NB4 (cell line): ENCODE measurements around the gene BORCS8.

Experiments used
- CTCF ChIP-seq: IDR thresholded peaks from one replicate; pipeline ENCODE4 v1.5.1; 2012; ENCODE audit warnings: low read depth, low read length
- MYC ChIP-seq: IDR thresholded peaks from 2 replicates; pipeline ENCODE4 v1.6.1; 2011; ENCODE audit warnings: low read depth, low read length
- POLR2A ChIP-seq: IDR thresholded peaks from 2 replicates; pipeline ENCODE4 v1.6.1; 2011; ENCODE audit warnings: mild to moderate bottlenecking; ENCODE audit not compliant: insufficient read length; ENCODE audit errors: extremely low read depth
- TF ChIP-seq, protein P1 (sequence below): IDR thresholded peaks from 2 replicates; pipeline ENCODE4 v1.6.1; 2011; ENCODE audit warnings: low read depth, low read length

DNA sequence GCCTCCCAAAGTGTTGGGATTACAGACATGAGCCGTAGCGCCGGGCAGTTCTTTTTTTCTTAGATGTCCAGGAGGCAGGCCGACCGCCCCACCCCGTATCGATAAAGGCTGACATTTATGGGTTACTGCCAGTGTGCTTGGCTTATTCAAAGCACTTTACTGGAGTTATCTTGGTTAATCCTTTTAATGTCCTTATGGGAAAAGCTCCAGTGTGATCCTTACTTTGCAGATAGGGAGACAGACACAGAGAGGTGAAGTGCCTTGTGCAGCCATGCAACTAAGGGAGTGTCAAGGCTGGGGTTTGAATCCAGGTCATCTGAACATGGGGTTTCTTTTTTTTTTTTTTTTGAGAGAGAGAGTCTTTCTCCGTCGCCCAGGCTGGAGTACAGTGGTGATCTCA is 39.0 kb upstream of the BORCS8 start:
- TF ChIP-seq CTCF (no peak), POLR2A (no peak), MYC (no peak)
- TF ChIP-seq, protein P1, sequence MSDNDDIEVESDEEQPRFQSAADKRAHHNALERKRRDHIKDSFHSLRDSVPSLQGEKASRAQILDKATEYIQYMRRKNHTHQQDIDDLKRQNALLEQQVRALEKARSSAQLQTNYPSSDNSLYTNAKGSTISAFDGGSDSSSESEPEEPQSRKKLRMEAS, result no peak
